LNCAP (cell line): ENCODE data around the gene ALPG.

ENCODE experiments used
- CTCF ChIP-seq: fragments of 450-650 bp; IDR thresholded peaks from 2 replicates; pipeline ENCODE4 v1.5.1; 2017; ENCODE audit warnings: mild to moderate bottlenecking

Gene ALPG

GRCh38 chr2:232386490-232386739 lies 20.2 kb upstream of the ALPG start:
- TF ChIP-seq CTCF: no peak

- TF ChIP-seq CTCF: no peak
These were observed 19.7 kb upstream of the ALPG start for GRCh38 chr2:232386740-232387450.

GRCh38 chr2:232387451-232388171 lies 19.0 kb upstream of the ALPG start:
- TF ChIP-seq CTCF: no peak

GRCh38 chr2:232388324-232388891 lies 18.2 kb upstream of the ALPG start:
- TF ChIP-seq CTCF: no peak

- TF ChIP-seq CTCF: no peak
These were observed 17.3 kb upstream of the ALPG start for GRCh38 chr2:232389327-232389726.

GRCh38 chr2:232390661-232391060 lies 16.0 kb upstream of the ALPG start:
- TF ChIP-seq CTCF: no peak

GRCh38 chr2:232393556-232393955 lies 13.1 kb upstream of the ALPG start:
- no peak for TF ChIP-seq CTCF
